Gastroesophageal sphincter (tissue), 4 donors: ENCODE results near the gene UBE3D. TPM values are rescaled to one million over a fixed set of nuclear protein-coding genes. Genes with fewer than 3 reads are reported as not detected.

ENCODE experiments used
- ATAC-seq: fragments of 150-250 bp; one replicate; pipeline ENCODE4 v1.9.1; 2016; ENCODE audit warnings: mild to moderate bottlenecking, moderate library complexity
- H3K27ac ChIP-seq, 4 donors: fragments of 200-600 bp; sonication (generic) in 3 of 4; 1 replicate in 3 of 4; 2 replicates in 1 of 4; pipeline ENCODE4 v1.5.1; 2016 to 2019
- H3K27me3 ChIP-seq: fragments of 200-600 bp; sonication (generic); one replicate; pipeline ENCODE4 v1.5.1; 2019
- H3K36me3 ChIP-seq, 2 donors: fragments of 200-600 bp; sonication (generic); one replicate each; pipeline ENCODE4 v1.5.1; 2019; ENCODE audit warnings: control low read depth in 1 of 2
- H3K4me1 ChIP-seq, 3 donors: fragments of 200-600 bp; sonication (generic); 1 replicate in 2 of 3; 2 replicates in 1 of 3; pipeline ENCODE4 v1.5.1; 2016 to 2019; ENCODE audit warnings: control low read depth in 2 of 3
- H3K4me3 ChIP-seq, 2 donors: fragments of 200-600 bp; sonication (generic); one replicate each; pipeline ENCODE4 v1.5.1; 2019; ENCODE audit warnings: mild to moderate bottlenecking in 1 of 2, moderate library complexity in 1 of 2
- H3K9me3 ChIP-seq, 3 donors: fragments of 200-600 bp; sonication (generic); one replicate each; pipeline ENCODE4 v1.5.1; 2017 to 2019; ENCODE audit warnings: control low read depth in 2 of 3
- EP300 ChIP-seq: sonication (generic); formaldehyde crosslinking; IDR thresholded peaks from one replicate; pipeline ENCODE4 v1.6.1; 2017; ENCODE audit warnings: antibody characterized with exemption, mild to moderate bottlenecking
- POLR2A ChIP-seq, 2 donors: fragments of 450-650 bp; IDR thresholded peaks; one replicate each; pipeline ENCODE4 v1.6.1; 2017; ENCODE audit warnings: antibody characterized with exemption in 2 of 2, mild to moderate bottlenecking in 2 of 2, moderate library complexity in 1 of 2
- POLR2AphosphoS5 ChIP-seq: sonication (generic); formaldehyde crosslinking; IDR thresholded peaks from one replicate; pipeline ENCODE4 v1.6.1; 2017; ENCODE audit warnings: antibody characterized with exemption
- WGBS, 2 donors: methylation state at CpG; one replicate each; pipeline ENCODE4 v1.1.5; 2018; ENCODE audit warnings: low coverage in 1 of 2; 5-methylcytosine and 5-hydroxymethylcytosine counted together
- total RNA-seq, 4 donors: library from RNA; depleted of rRNA; stranded (reverse); fragments of >200 nt; gene quantifications; one replicate each; pipeline ENCODE4 v1.1.0, GENCODE V29; 2016
- TF ChIP-seq, protein P1 (sequence below), 4 experiments: fragments of 200-600 bp in 2 of 4; fragments of 450-650 bp in 2 of 4; sonication (generic) in 1 of 4; IDR thresholded peaks; one replicate each; pipeline ENCODE4 v1.5.1; 2017 to 2019; ENCODE audit warnings: antibody characterized with exemption in 4 of 4, mild to moderate bottlenecking in 2 of 4, moderate library complexity in 2 of 4

The UBE3D gene
- total RNA-seq, 4 donors from 2014 or later, result 3.4 to 13.1 (median 7.3) TPM

DNA sequence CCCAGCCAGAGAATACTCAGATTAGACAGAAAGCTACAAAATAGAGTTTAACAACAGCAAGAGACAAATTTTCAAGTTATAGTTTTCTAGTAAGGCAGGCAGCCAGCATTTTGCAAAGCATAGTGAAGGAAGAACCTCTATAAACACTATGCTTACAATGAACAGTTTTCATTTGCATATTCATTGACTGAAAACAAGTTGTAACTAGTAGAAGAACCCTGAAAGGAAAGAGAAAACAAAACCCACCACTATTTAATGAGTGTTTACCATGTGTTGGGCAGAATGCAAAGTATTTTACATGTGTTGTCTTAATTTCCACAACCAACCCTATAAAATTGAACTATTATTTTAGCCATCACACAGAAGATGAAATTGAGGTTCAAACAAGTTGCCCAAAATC lies 196.1 kb downstream of the UBE3D start:
- H3K4me3 ChIP-seq, result no peak overlapping the region
- no peak for ATAC-seq
- no peaks in the 10 kb centered on the region for H3K27me3 ChIP-seq
- no peaks in the 10 kb centered on the region for H3K9me3 ChIP-seq
- no peaks in the 10 kb centered on the region for H3K4me1 ChIP-seq
- TF ChIP-seq POLR2AphosphoS5 (no peak), POLR2A (IDR thresholded peaks at IDR 0.05) (no peak), EP300 (no peak)
- TF ChIP-seq, protein P1, sequence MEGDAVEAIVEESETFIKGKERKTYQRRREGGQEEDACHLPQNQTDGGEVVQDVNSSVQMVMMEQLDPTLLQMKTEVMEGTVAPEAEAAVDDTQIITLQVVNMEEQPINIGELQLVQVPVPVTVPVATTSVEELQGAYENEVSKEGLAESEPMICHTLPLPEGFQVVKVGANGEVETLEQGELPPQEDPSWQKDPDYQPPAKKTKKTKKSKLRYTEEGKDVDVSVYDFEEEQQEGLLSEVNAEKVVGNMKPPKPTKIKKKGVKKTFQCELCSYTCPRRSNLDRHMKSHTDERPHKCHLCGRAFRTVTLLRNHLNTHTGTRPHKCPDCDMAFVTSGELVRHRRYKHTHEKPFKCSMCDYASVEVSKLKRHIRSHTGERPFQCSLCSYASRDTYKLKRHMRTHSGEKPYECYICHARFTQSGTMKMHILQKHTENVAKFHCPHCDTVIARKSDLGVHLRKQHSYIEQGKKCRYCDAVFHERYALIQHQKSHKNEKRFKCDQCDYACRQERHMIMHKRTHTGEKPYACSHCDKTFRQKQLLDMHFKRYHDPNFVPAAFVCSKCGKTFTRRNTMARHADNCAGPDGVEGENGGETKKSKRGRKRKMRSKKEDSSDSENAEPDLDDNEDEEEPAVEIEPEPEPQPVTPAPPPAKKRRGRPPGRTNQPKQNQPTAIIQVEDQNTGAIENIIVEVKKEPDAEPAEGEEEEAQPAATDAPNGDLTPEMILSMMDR (IDR thresholded peaks at IDR 0.05), result no peak
- no peak overlapping the region for H3K27ac ChIP-seq
- no peaks in the 10 kb centered on the region for H3K36me3 ChIP-seq

DNA sequence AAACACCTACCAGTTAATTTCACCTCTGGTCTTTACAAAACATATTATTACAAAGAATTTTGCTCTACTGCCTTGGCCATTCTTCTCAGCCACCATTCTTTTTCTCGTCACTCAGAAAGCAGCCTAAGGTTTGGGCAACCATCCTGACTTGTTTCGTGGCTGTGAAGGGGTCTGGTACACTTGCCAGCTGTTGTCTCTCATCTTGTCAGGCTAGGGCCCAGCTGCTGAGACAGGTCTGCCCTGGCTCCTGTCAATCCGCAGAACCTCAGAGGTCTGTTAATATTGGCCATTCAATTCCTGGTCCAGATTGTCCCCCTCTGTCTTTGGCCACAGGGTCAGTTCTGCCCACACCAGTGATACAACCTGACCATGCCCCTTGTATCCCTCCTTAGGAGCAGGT lies 197.7 kb downstream of the UBE3D start:
- no peaks in the 10 kb centered on the region for H3K27me3 ChIP-seq
- H3K4me1 ChIP-seq, result no peaks in the 10 kb centered on the region
- no peak overlapping the region for H3K27ac ChIP-seq
- peaks cover 0 to 9% (median 0%) of the 10 kb centered on the region in 3 donors for H3K9me3 ChIP-seq
- no peak for TF ChIP-seq EP300
- TF ChIP-seq POLR2A (IDR thresholded peaks at IDR 0.05), result no peak
- no peak for TF ChIP-seq POLR2AphosphoS5
- TF ChIP-seq, protein P1 (IDR thresholded peaks at IDR 0.05), result no peak
- WGBS, 2 donors, result 93 to 96% methylated on average over 3 of the region's 3 CpGs
- ATAC-seq, result no peak
- no peak overlapping the region for H3K4me3 ChIP-seq
- H3K36me3 ChIP-seq, result no peaks in the 10 kb centered on the region

DNA sequence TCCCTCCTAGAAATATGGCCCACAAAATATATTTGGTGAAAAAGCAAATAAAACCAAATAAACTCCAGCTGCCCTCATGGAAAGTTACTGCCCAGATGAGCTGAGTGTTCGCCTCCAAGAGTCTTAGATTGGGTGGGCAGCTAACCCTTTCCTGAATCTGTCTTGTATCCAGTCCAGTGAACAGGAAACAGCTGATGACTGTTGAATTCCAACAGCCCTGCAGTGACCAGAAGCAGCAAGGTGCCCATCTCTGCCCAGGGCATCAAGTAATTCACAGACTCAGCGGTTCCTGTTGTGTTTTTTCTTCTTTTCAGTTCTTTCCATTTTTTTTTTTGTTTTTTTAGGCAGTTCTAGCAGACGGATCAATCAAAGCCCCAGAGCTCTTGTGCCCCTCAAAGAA lies 199.2 kb downstream of the UBE3D start:
- no peak overlapping the region for H3K27ac ChIP-seq
- H3K4me3 ChIP-seq, result no peak overlapping the region
- H3K27me3 ChIP-seq, result no peaks in the 10 kb centered on the region
- TF ChIP-seq POLR2A (IDR thresholded peaks at IDR 0.05) (no peak), EP300 (no peak), POLR2AphosphoS5 (no peak)
- TF ChIP-seq, protein P1 (IDR thresholded peaks at IDR 0.05), result no peak
- peaks cover 0 to 9% (median 0%) of the 10 kb centered on the region in 3 donors for H3K9me3 ChIP-seq
- ATAC-seq, result no peak
- no peaks in the 10 kb centered on the region for H3K4me1 ChIP-seq
- WGBS, 2 donors, result 57 to 79% methylated on average over 2 to 3 of the region's 3 CpGs
- no peaks in the 10 kb centered on the region for H3K36me3 ChIP-seq

DNA sequence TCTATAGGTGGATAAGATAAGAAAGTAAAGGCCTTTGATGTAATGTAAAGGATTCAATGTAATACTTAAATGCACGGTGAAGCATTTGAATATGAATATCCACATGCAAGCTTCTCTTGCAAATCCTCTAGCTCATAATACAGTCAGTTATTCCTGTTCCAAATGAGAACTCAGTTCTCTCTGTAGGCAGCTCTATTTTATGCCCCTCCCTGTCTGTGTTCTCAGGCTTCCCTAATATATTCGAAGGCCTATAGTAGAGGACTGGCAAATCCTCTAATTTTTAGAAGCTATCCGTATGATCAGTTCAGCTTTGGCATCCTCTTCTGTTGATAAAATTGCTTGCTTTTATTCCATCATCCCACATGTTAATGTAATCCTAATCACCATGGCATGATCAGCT lies 200.2 kb downstream of the UBE3D start:
- no peaks in the 10 kb centered on the region for H3K36me3 ChIP-seq
- no peak overlapping the region for H3K27ac ChIP-seq
- ATAC-seq, result no peak
- 74 to 92% methylated on average over 3 of the region's 3 CpGs for WGBS, 2 donors
- H3K9me3 ChIP-seq, result peaks cover 0 to 9% (median 0%) of the 10 kb centered on the region in 3 donors
- no peaks in the 10 kb centered on the region for H3K27me3 ChIP-seq
- H3K4me1 ChIP-seq, result no peaks in the 10 kb centered on the region
- no peak overlapping the region for H3K4me3 ChIP-seq
- TF ChIP-seq, protein P1 (IDR thresholded peaks at IDR 0.05), result no peak
- TF ChIP-seq POLR2A (IDR thresholded peaks at IDR 0.05), result no peak

DNA sequence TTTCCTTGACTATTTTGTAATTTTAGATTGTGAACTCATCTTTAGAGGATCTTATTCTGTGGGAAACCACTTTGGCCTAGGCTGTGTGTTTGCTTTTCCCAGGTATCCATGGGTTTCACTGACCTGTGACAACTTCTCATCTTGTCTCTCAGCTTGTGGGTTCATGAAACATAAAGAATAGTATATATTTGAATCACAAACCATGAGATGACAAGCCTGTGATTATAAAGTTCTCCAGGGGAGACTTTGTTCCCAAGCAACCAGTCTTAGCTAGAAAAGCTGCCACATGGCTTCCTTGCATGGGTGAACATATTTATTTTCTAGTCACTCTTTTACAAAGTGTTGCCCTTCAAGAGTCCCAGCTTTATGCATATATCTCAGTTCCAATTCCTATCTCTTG lies 201.9 kb downstream of the UBE3D start:
- Histone ChIP-seq H3K9me3 (peaks cover 0 to 9% (median 0%) of the 10 kb centered on the region in 3 donors), H3K4me3 (no peak overlapping the region), H3K36me3 (no peaks in the 10 kb centered on the region), H3K4me1 (no peaks in the 10 kb centered on the region), H3K27me3 (no peaks in the 10 kb centered on the region), H3K27ac (no peak overlapping the region)
- TF ChIP-seq, protein P1 (IDR thresholded peaks at IDR 0.05), result no peak
- TF ChIP-seq EP300 (no peak), POLR2AphosphoS5 (no peak), POLR2A (IDR thresholded peaks at IDR 0.05) (no peak)
- no peak for ATAC-seq
